Activated T-helper 1 cell treated with anti-CD3 and anti-CD28 coated beads, Interleukin-12 subunit alpha, Interleukin-12 subunit beta, Interleukin-2, Interleukin-4 antibody, amounts not matched to agents 30 ng/mL and 10 ng/mL and 1 ng/mL, durations not matched to agents 14 hours and 24 hours and 36 hours (primary cell): ENCODE measurements around the gene TNRC6B. TPM values are rescaled to one million over a fixed set of nuclear protein-coding genes. Genes with fewer than 3 reads are reported as not detected.
"Not testable (repeated sequence)": the region's sequence is repeated elsewhere in the genome, so short reads cannot be mapped to it uniquely, and the experiment has no call there.

Experiments used
- DNase-seq: peaks from one replicate; pipeline ENCODE4 v3.0.0; 2021; ENCODE audit warnings: low spot score
- H3K27ac Mint-ChIP-seq: one replicate; pipeline ENCODE4 v1.8.0; 2021; ENCODE audit warnings: mild to moderate bottlenecking, mixed read lengths
- H3K27me3 Mint-ChIP-seq: one replicate; pipeline ENCODE4 v1.8.0; 2022; ENCODE audit warnings: mild to moderate bottlenecking, moderate library complexity, mixed read lengths; ENCODE audit not compliant: insufficient read depth
- H3K36me3 Mint-ChIP-seq: one replicate; pipeline ENCODE4 v1.8.0; 2021; ENCODE audit warnings: low read depth, mixed read lengths
- H3K4me1 Mint-ChIP-seq: one replicate; pipeline ENCODE4 v1.8.0; 2021; ENCODE audit warnings: low read depth, mixed read lengths
- H3K4me3 Mint-ChIP-seq: one replicate; pipeline ENCODE4 v1.8.0; 2021; ENCODE audit warnings: mild to moderate bottlenecking, moderate library complexity, mixed read lengths
- H3K9me3 Mint-ChIP-seq: one replicate; pipeline ENCODE4 v1.8.0; 2021; ENCODE audit warnings: mixed read lengths
- intact Hi-C: fragments of 100-400 bp; cut with micrococcal nuclease; formaldehyde crosslinking; loops from one replicate; pipeline ENCODE4 v1.15.1; 2024
- total RNA-seq: library from RNA; stranded (reverse); gene quantifications from 2 replicates; pipeline ENCODE4 v1.2.3, GENCODE V29; 2022

The TNRC6B gene
- total RNA-seq, 1 donor from 2014 or later = 26.2 TPM

DNA sequence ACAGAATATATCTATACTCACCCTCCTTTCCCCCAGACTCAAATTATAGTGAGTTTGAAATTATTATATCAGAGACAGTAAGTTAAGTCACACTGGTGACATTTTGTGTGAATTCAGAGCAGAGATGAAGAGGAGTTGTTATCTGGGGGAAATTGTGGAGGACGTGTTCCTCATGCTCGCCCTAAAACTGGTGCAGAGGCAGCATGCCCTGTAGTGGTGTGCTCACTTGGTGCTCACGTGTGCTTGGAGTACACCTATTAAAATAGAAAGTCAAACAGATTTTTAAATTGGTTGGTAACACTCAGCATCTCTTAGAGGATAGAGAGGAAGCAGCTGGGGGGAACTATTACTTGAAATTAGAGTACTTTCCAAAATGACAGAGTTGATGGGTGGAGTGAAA lies 117.0 kb downstream of the TNRC6B start:
- Mint-ChIP-seq H3K9me3 (no peaks in the 10 kb centered on the region), H3K4me3 (no peak overlapping the region), H3K4me1 (peaks cover 31% of the 10 kb centered on the region), H3K27ac (peak overlapping the region; percentile 63), H3K36me3 (peaks cover 29% of the 10 kb centered on the region), H3K27me3 (no peaks in the 10 kb centered on the region)
- no peak for DNase-seq
- intact Hi-C loops = no loop called here

DNA sequence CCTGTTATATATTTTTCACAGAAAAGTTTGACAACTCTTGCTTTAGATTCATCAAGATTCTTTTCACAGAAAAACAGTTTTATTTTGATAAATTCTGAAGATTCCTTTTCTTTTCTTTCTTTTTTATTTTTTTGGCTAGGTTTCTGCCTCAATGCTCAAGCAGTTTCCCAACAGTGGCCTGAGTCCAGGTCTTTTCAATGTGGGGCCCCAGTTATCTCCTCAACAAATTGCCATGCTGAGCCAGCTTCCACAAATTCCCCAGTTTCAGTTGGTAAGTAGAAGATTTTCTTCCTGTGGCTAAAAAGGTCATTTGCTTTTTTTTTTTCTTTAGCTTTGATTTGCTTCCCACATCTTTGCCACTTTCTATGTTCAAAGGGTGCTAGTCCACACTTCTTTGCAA lies 122.6 kb downstream of the TNRC6B start:
- H3K36me3 Mint-ChIP-seq = peaks cover 38% of the 10 kb centered on the region
- H3K27ac Mint-ChIP-seq = no peak overlapping the region
- no peak for DNase-seq
- H3K27me3 Mint-ChIP-seq = no peaks in the 10 kb centered on the region
- H3K9me3 Mint-ChIP-seq = no peaks in the 10 kb centered on the region
- no peak overlapping the region for H3K4me3 Mint-ChIP-seq
- intact Hi-C loops = no loop called here
- peaks cover 15% of the 10 kb centered on the region for H3K4me1 Mint-ChIP-seq

DNA sequence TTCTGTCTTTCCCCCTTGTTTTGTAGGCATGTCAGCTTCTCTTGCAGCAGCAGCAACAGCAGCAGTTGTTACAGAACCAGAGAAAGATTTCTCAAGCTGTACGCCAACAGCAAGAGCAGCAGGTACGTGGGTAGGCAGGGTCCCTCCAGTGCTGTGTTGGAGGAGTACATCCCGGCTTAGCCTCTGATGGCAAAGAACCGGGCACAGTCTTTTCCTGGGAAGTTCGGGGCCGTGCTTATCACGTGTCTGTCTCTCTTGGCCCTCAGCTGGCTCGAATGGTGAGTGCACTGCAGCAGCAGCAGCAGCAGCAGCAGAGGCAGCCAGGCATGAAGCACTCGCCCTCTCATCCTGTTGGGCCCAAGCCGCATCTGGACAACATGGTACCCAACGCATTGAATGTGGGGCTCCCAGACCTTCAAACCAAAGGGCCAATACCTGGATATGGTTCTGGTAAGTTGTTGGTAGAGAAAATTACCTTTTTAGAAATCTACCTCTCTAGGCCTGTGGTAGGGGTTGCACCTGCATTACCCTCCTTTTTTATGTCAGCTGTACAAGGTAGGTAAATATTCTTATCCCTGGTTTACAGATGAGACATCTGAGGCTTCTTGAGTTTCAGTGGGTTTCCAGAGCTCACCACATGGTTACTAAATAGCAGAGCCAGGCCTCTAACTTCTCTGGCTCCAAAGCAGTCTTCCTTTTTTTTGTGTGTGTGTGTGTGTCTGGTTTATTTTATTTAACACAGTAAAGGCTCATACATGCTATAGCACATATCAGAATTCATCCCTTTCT lies 123.4 kb downstream of the TNRC6B start:
- Mint-ChIP-seq H3K9me3 (no peaks in the 10 kb centered on the region), H3K4me1 (peaks cover 15% of the 10 kb centered on the region), H3K27me3 (no peaks in the 10 kb centered on the region), H3K36me3 (peaks cover 32% of the 10 kb centered on the region), H3K4me3 (no peak overlapping the region), H3K27ac (no peak overlapping the region)
- intact Hi-C loops = loop anchor here (1.0 kb wide), 1 partner anchor 24 kb away; no protein-coding TSS in a partner anchor
- no peak for DNase-seq

DNA sequence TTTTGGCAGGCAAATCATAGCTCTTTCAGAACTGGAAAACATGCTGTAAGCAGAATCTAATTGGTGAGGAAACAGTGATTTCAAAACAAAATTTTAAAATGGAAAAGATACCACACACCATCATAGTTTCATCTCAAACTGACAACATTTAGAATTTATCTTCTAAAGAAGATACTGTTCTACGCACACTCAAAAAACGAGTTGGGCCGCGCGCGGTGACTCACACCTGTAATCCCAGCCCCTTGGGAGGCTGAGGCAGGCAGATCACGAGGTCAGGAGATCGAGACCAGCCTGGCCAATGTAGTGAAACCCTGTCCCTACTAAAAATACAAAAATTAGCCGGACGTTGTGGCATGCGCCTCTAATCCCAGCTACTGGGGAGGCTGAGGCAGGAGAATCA lies 124.4 kb downstream of the TNRC6B start:
- H3K4me3 Mint-ChIP-seq = no peak overlapping the region
- peaks cover 15% of the 10 kb centered on the region for H3K4me1 Mint-ChIP-seq
- no peaks in the 10 kb centered on the region for H3K9me3 Mint-ChIP-seq
- H3K27ac Mint-ChIP-seq = no peak overlapping the region
- H3K36me3 Mint-ChIP-seq = peaks cover 27% of the 10 kb centered on the region
- no peaks in the 10 kb centered on the region for H3K27me3 Mint-ChIP-seq
- no peak for DNase-seq
- intact Hi-C loops = no loop called here

DNA sequence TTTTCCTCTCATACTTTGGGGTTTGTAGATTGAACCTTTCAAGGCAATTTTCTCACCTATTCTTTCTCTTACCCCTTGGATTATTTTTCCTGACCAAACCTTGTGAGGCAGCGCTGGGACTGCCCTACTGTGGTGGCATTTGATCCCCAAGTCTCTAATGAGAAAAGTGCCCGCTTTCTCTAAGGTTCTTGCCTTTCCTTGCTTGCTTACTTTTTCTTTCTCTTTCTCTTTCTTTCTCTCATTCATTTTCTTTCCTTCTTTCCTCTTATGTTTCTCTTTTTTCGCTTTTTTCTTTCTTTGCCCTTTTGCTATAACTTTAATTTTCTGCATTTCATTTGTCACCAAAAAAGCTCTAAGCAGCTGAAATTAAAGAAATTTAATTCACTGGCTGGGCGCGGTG lies 127.9 kb downstream of the TNRC6B start:
- H3K4me3 Mint-ChIP-seq = no peak overlapping the region
- no peaks in the 10 kb centered on the region for H3K9me3 Mint-ChIP-seq
- no peak overlapping the region for H3K27ac Mint-ChIP-seq
- intact Hi-C loops = no loop called here
- no peaks in the 10 kb centered on the region for H3K27me3 Mint-ChIP-seq
- no peak for DNase-seq
- peaks cover 35% of the 10 kb centered on the region for H3K4me1 Mint-ChIP-seq
- peaks cover 33% of the 10 kb centered on the region for H3K36me3 Mint-ChIP-seq

DNA sequence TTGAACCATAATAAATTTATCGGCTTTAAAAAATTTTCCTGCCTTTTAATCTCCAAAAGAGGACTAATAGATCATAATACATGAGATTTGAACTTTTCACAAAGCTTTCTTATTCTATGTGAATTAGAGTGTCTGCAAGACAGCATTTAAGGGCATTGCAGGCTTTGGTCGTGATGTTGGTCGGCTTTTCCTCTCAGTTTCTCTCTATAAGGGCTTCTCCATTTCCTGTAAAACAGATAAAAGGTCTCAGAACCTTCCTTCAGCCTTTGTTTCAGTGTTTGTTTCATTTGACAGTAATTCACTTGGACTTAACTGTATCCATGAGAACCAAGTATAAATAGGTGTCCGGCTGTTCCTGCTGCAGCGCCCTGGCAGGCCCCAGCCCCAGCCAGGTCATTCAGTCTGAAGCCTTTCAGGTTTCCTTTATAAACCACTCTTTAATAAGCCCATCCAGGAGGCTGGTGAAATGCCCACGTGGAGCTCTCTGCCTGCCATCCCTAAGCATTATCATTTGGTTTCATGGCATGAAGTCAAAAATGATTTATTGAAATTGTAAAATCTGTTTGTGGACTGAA lies 131.4 kb downstream of the TNRC6B start:
- H3K4me1 Mint-ChIP-seq = peaks cover 24% of the 10 kb centered on the region
- intact Hi-C loops = no loop called here
- H3K9me3 Mint-ChIP-seq = no peaks in the 10 kb centered on the region
- peaks cover 35% of the 10 kb centered on the region for H3K36me3 Mint-ChIP-seq
- no peak overlapping the region for H3K27ac Mint-ChIP-seq
- no peak overlapping the region for H3K4me3 Mint-ChIP-seq
- no peaks in the 10 kb centered on the region for H3K27me3 Mint-ChIP-seq
- DNase-seq = no peak

DNA sequence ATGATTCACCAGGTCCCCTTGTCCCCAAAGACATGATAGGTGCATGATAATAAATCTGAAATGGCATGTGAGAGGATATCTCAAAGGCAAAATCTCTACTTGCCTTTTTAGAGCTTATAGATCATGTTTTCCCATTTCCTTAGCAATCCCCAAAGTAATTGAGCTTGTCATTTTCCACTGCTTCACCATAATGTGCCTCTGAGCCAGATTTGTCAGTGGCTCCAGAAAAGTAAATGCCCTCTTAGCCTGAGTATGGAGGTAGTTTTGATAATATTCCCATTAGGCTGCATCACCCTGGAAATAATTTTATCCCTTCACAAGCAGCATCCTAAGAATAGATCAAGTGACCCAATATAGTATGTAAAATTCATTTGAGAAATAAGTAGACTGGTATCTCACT lies 131.9 kb downstream of the TNRC6B start:
- no peak overlapping the region for H3K27ac Mint-ChIP-seq

DNA sequence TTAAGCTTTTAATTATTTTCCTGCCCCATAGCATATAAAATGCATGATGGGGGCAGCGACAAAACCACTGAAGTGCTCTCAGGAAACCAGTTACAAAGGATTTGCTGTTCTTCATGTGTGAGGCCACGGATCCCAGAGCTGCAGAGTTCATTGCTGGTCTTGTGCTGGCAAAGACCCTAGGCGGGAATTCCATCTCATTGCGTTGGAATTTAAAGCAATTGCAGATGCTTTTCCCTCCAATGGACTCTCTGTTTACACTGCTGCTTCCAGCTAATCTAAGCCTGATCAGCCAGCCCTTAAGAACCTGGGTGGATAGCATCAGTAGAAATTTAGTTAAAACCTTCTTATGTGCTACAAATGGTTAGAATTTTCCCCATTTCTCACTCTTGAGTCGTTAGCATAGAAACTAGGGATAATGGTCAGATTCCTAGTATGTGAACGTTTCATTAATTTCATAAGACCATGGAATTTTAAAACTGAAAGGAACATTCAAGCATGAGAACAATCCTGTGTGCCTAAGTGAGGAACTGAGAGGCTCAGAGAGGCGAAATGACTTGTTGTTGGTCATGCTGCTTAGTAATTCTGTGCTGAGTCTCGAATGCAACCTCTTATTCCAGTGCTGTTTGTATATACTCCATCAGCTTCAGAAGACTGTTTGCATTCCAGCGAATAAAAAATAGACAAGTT lies 132.5 kb downstream of the TNRC6B start:
- no peak for DNase-seq
- no peaks in the 10 kb centered on the region for H3K27me3 Mint-ChIP-seq
- H3K36me3 Mint-ChIP-seq = peaks cover 42% of the 10 kb centered on the region
- peaks cover 24% of the 10 kb centered on the region for H3K4me1 Mint-ChIP-seq
- H3K27ac Mint-ChIP-seq = no peak overlapping the region
- H3K9me3 Mint-ChIP-seq = no peaks in the 10 kb centered on the region
- intact Hi-C loops = no loop called here
- H3K4me3 Mint-ChIP-seq = no peak overlapping the region

More for the DNA sequence above, 131.9 kb downstream of the TNRC6B start:
- Mint-ChIP-seq H3K4me1 (peaks cover 24% of the 10 kb centered on the region), H3K4me3 (no peak overlapping the region), H3K27me3 (no peaks in the 10 kb centered on the region), H3K9me3 (no peaks in the 10 kb centered on the region), H3K36me3 (peaks cover 39% of the 10 kb centered on the region)
- no peak for DNase-seq
- intact Hi-C loops = no loop called here

DNA sequence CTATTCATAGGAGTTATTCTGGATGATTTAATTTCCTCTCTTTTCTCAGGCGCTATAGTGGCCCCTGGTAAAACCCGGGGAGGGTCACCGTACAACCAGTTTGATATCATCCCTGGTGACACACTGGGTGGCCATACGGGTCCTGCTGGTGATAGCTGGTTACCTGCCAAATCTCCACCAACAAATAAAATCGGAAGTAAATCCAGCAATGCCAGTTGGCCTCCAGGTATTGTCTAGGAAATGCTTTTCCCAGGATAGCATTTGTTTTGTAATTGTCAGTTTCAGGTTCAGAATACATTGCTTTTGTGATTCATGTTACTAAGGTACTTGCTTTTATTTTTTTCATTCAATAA lies 133.0 kb downstream of the TNRC6B start:
- Mint-ChIP-seq H3K27me3 (no peaks in the 10 kb centered on the region), H3K27ac (no peak overlapping the region), H3K4me1 (peaks cover 29% of the 10 kb centered on the region), H3K36me3 (peaks cover 47% of the 10 kb centered on the region), H3K9me3 (no peaks in the 10 kb centered on the region), H3K4me3 (no peak overlapping the region)
- no peak for DNase-seq
- intact Hi-C loops = no loop called here

DNA sequence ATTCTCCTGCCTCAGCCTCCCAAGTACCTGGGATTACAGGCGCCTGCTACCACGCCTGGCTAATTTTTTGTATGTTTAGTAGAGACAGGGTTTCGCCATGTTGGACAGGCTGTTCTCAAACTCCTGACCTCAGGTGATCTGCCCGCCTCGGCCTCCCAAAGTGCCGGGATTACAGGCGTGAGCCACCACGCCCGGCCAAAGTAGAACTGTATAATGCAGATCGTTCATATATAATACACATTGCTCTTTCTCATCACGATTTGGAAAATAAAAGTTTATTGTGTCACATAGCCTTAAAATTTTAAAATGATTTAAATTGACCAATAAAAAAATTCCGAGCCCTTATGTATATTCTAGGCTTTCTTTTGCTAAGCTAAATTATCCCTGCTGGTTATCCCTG lies 133.9 kb downstream of the TNRC6B start:
- H3K4me3 Mint-ChIP-seq, H3K27me3 Mint-ChIP-seq, H3K9me3 Mint-ChIP-seq, DNase-seq, intact Hi-C loops, H3K27ac Mint-ChIP-seq: not testable (repeated sequence)
- peaks cover 53% of the 10 kb centered on the region for H3K36me3 Mint-ChIP-seq
- peaks cover 34% of the 10 kb centered on the region for H3K4me1 Mint-ChIP-seq

DNA sequence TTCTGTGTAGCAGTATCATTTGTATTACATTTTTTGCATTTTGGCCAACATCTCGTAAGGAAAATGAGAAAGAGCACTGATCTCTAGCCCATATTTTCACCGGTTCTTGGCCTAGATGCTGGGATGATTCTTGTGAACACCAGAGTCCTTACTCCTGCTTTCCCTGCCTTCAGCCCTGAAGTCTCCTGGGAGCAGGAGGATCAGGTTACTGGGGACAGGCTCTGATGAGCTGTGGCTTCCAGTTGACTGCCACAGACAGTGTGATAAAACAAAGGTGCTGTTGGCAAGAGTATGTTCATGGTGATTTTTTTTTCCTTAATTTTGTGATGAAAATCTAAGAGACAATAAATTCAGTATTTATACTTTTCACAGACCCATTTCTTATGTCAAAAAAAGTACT lies 134.3 kb downstream of the TNRC6B start:
- H3K9me3 Mint-ChIP-seq = no peaks in the 10 kb centered on the region
- H3K4me3 Mint-ChIP-seq = no peak overlapping the region
- DNase-seq = no peak
- H3K4me1 Mint-ChIP-seq = peaks cover 36% of the 10 kb centered on the region
- peaks cover 57% of the 10 kb centered on the region for H3K36me3 Mint-ChIP-seq
- no peaks in the 10 kb centered on the region for H3K27me3 Mint-ChIP-seq
- intact Hi-C loops = no loop called here
- no peak overlapping the region for H3K27ac Mint-ChIP-seq

DNA sequence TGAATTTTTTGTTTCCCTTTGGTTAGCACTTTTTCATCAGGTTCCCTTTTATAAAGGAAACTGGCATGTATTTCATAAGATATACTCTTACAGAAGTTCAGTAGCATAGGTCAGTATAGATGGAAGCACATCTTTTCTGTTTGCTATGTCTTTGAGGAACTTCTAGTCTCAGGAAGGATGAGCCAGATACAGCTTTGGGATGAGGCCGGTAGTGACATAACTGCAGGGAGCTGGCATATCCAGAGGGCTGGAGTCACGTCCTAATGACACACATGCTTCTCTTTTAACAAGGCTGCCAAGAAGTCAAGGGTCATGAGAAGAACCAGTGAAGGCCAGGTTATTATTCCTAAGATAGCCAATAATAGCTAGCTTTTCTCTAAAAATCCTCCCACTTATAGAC lies 135.3 kb downstream of the TNRC6B start:
- Mint-ChIP-seq H3K4me1 (peaks cover 31% of the 10 kb centered on the region), H3K27ac (no peak overlapping the region), H3K9me3 (no peaks in the 10 kb centered on the region), H3K27me3 (no peaks in the 10 kb centered on the region), H3K36me3 (peaks cover 58% of the 10 kb centered on the region), H3K4me3 (no peak overlapping the region)
- intact Hi-C loops = no loop called here
- no peak for DNase-seq

DNA sequence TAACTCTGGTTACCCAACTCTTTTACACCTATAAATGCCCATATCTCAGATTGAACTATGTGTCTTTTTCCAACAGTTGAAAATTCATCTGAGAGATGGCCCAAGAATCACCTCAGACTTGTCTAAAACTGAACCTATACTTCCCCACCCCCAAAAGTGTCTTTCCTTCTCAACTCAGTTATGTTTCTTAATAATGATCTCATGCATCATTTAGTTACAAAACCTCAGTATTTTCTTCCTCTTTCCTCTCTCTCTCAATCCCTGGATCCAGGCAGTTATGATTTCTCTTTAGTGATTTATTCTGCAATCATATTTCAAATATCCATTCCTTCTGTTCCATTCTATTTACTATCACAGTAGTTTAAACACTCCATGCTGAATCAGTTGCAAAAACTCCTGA lies 136.3 kb downstream of the TNRC6B start:
- Mint-ChIP-seq H3K4me3 (no peak overlapping the region), H3K4me1 (peaks cover 20% of the 10 kb centered on the region), H3K9me3 (no peaks in the 10 kb centered on the region), H3K36me3 (peaks cover 53% of the 10 kb centered on the region), H3K27ac (peak overlapping the region; percentile 3), H3K27me3 (no peaks in the 10 kb centered on the region)
- intact Hi-C loops = no loop called here
- DNase-seq = no peak
